ENCODE measurements around the gene CHEK2.

CHEK2 gene

DNA sequence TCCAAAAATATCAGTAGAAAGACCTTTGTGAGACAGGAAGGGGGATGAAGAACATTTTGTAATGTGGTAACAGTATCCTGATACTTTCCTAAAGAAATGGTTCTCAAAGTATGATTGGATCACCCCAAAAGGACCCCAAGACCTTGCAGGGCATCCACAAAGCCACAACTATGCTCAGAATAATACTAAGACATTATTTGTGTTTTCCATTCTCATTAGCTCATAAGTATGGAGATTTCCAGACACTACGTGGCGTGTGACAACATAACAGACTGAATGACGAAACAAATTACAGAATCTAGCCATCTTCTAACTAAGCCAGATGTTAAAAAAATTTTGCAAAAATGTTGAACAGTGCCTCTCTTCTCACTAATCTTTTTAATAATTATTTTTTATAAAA lies 24.9 kb downstream of the CHEK2 start:
- Histone ChIP-seq H3K27me3 (replicated peaks; ENCODE audit: control insufficient read depth, insufficient read depth, low read length, poor library complexity, severe bottlenecking) (no peaks in the 10 kb centered on the region), H3K9me3 (ENCODE audit: control insufficient read depth, low read length) (no peaks in the 10 kb centered on the region), H3K4me3 (ENCODE audit: insufficient read depth, low read depth, low read length, poor library complexity, severe bottlenecking) (no peak overlapping the region), H3K36me3 (ENCODE audit: control insufficient read depth, insufficient read depth, low read length) (no peaks in the 10 kb centered on the region), H3K27ac (ENCODE audit: insufficient read depth, low read length, poor library complexity, severe bottlenecking) (no peak overlapping the region), H3K4me1 (ENCODE audit: control insufficient read depth, insufficient read depth, low read length, poor library complexity, severe bottlenecking) (no peaks in the 10 kb centered on the region)
- DNase-seq, result no peak

DNA sequence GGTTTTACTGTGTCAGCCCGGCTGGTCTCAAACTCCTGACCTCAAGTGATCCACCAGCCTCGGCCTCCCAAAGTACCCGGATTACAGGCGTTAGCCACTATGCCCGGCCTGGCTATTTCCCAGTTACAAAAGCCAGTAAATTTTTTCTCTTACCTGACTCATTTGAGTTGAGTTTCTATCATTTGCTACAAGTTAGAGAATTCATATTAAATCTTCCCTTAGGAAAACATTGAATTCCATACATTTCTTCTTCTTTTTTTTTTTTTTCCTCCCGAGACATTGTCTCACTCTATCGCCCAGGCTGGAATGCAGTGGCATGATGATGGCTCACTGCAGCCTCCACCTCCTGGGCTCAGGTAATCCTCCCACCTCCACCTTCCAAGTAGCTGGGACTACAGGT lies 26.0 kb downstream of the CHEK2 start:
- Histone ChIP-seq H3K36me3 (ENCODE audit: control insufficient read depth, insufficient read depth, low read length) (no peaks in the 10 kb centered on the region), H3K4me1 (ENCODE audit: control insufficient read depth, insufficient read depth, low read length, poor library complexity, severe bottlenecking) (no peaks in the 10 kb centered on the region), H3K27me3 (replicated peaks; ENCODE audit: control insufficient read depth, insufficient read depth, low read length, poor library complexity, severe bottlenecking) (no peaks in the 10 kb centered on the region), H3K4me3 (ENCODE audit: insufficient read depth, low read depth, low read length, poor library complexity, severe bottlenecking) (no peak overlapping the region), H3K27ac (ENCODE audit: insufficient read depth, low read length, poor library complexity, severe bottlenecking) (no peak overlapping the region), H3K9me3 (ENCODE audit: control insufficient read depth, low read length) (no peaks in the 10 kb centered on the region)
- no peak for DNase-seq

DNA sequence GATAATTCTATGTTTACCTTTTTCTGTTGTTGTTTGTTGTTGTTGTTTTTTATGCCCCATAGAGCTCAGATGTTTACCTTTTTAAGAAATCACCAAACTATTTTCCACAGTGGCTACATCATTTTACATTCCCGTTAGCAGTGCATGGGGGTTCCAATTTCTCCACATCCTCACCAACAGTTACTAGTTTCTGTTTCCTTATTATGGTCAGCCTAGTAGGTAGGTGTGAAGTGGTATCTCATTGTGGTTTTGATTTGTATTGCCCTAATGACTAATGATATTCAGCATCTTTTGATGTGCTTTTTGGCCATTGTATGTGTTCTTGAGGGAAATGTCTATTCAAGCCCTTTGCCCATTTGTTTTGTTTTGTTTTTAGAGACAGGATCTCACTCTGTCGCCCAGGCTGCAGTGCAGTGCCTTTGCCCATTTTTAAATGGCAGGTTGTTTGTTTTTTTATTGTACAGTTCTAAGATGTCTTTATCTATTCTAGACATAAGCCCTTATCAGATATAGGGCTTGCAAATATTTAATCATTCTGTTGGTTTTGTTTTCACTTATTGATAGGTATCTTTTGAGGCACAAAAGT lies 27.5 kb downstream of the CHEK2 start:
- Histone ChIP-seq H3K27me3 (replicated peaks; ENCODE audit: control insufficient read depth, insufficient read depth, low read length, poor library complexity, severe bottlenecking) (no peaks in the 10 kb centered on the region), H3K9me3 (ENCODE audit: control insufficient read depth, low read length) (no peaks in the 10 kb centered on the region), H3K27ac (ENCODE audit: insufficient read depth, low read length, poor library complexity, severe bottlenecking) (no peak overlapping the region), H3K4me1 (ENCODE audit: control insufficient read depth, insufficient read depth, low read length, poor library complexity, severe bottlenecking) (no peaks in the 10 kb centered on the region), H3K36me3 (ENCODE audit: control insufficient read depth, insufficient read depth, low read length) (no peaks in the 10 kb centered on the region), H3K4me3 (ENCODE audit: insufficient read depth, low read depth, low read length, poor library complexity, severe bottlenecking) (no peak overlapping the region)
- DNase-seq, result no peak

DNA sequence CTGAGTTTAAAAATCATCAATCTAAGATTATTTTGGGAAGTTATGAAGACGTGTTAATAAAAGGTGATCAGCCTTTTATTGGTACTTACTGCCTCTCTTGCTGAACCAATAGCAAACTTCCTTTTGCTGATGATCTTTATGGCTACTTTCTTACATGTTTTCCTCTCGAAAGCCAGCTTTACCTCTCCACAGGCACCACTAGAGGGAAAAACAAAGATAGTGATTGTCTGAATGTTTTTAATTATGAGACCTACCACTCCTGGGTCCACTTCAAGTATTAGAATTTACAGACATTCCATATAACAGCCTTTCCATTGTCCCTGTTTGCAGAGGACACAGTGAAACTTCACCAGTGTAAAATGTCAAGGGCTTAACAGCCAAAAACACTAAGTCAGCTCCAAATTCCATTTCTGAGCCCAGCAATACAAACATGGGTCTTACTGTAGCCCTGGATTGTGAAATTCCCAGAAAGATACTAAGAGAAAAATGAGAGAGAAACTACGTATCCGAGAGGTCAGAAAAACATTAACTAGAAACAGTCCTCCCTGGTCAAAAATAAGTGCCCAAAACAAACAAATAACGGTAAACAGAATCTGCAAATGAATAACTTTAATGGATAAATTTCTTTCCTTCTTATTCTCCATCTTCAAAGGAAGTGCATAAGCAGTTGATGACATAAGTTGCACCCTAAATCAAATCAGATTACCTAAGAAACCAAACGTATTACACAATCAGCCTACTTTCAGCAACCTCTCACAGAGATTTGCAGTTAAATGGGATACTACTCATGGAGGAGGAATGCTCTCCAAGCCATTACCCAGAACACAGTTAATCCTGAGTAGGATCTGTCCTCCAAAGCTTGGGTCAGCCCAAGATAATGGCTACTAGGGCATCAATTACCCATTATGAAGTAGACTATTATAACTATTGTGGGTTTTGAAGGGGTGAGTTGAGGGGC lies 29.5 kb downstream of the CHEK2 start:
- no peaks in the 10 kb centered on the region for H3K4me1 ChIP-seq (ENCODE audit: control insufficient read depth, insufficient read depth, low read length, poor library complexity, severe bottlenecking)
- no peak for DNase-seq
- H3K9me3 ChIP-seq (ENCODE audit: control insufficient read depth, low read length), result no peaks in the 10 kb centered on the region
- H3K36me3 ChIP-seq (ENCODE audit: control insufficient read depth, insufficient read depth, low read length), result no peaks in the 10 kb centered on the region
- H3K27ac ChIP-seq (ENCODE audit: insufficient read depth, low read length, poor library complexity, severe bottlenecking), result no peak overlapping the region
- no peaks in the 10 kb centered on the region for H3K27me3 ChIP-seq (replicated peaks; ENCODE audit: control insufficient read depth, insufficient read depth, low read length, poor library complexity, severe bottlenecking)
- H3K4me3 ChIP-seq (ENCODE audit: insufficient read depth, low read depth, low read length, poor library complexity, severe bottlenecking), result no peak overlapping the region

DNA sequence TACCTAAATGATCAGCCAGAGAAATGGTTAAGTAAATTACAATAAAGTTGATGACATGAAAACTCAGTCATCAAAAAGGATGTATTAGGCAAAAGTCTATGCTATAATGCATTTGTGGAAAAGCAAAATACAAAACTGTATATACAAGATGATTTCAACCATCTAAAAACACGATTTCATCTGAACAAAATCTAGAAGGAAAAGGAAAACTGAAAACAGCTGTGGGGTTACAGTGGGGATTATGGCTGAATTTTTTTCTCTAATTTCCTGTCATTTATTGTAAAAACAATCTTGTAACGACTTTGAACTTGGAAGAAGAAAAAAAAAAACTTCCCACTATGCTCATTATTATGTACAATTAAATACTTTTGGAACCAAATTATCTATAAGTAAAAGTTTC lies 30.3 kb downstream of the CHEK2 start:
- no peaks in the 10 kb centered on the region for H3K36me3 ChIP-seq (ENCODE audit: control insufficient read depth, insufficient read depth, low read length)
- DNase-seq, result no peak
- H3K27me3 ChIP-seq (replicated peaks; ENCODE audit: control insufficient read depth, insufficient read depth, low read length, poor library complexity, severe bottlenecking), result no peaks in the 10 kb centered on the region
- no peak overlapping the region for H3K27ac ChIP-seq (ENCODE audit: insufficient read depth, low read length, poor library complexity, severe bottlenecking)
- no peaks in the 10 kb centered on the region for H3K9me3 ChIP-seq (ENCODE audit: control insufficient read depth, low read length)
- no peak overlapping the region for H3K4me3 ChIP-seq (ENCODE audit: insufficient read depth, low read depth, low read length, poor library complexity, severe bottlenecking)
- no peaks in the 10 kb centered on the region for H3K4me1 ChIP-seq (ENCODE audit: control insufficient read depth, insufficient read depth, low read length, poor library complexity, severe bottlenecking)

DNA sequence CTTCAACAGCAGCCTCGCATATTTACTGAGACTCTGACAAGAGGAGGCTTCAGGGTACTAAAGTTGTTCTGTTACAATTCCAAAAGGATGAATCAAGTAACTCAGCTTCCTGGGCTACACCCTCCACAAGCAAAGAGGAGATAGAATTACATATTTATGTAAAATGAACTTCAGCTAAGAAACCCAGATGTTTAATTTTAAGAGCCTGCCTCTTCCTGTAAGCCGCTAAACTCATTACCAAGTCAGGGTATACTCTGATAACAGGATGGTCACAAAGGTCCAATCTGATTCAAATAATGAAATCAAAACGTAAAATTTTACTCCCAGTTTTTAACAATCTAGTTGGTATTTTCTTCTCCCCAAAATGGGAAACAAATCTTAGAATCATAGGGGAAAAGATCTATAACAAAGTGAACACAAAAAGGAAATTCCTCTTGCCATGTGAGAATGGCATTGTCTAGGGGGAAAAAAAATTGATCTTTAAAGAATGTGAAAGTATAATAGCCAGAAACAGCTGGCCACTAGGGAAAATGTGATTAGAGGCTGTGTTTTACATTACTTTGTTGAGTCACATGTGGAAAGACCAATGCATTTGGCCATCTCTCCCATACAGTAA lies 30.9 kb downstream of the CHEK2 start:
- H3K4me1 ChIP-seq (ENCODE audit: control insufficient read depth, insufficient read depth, low read length, poor library complexity, severe bottlenecking), result no peaks in the 10 kb centered on the region
- H3K9me3 ChIP-seq (ENCODE audit: control insufficient read depth, low read length), result no peaks in the 10 kb centered on the region
- no peak overlapping the region for H3K27ac ChIP-seq (ENCODE audit: insufficient read depth, low read length, poor library complexity, severe bottlenecking)
- H3K4me3 ChIP-seq (ENCODE audit: insufficient read depth, low read depth, low read length, poor library complexity, severe bottlenecking), result no peak overlapping the region
- no peak for DNase-seq
- no peaks in the 10 kb centered on the region for H3K36me3 ChIP-seq (ENCODE audit: control insufficient read depth, insufficient read depth, low read length)
- H3K27me3 ChIP-seq (replicated peaks; ENCODE audit: control insufficient read depth, insufficient read depth, low read length, poor library complexity, severe bottlenecking), result no peaks in the 10 kb centered on the region

DNA sequence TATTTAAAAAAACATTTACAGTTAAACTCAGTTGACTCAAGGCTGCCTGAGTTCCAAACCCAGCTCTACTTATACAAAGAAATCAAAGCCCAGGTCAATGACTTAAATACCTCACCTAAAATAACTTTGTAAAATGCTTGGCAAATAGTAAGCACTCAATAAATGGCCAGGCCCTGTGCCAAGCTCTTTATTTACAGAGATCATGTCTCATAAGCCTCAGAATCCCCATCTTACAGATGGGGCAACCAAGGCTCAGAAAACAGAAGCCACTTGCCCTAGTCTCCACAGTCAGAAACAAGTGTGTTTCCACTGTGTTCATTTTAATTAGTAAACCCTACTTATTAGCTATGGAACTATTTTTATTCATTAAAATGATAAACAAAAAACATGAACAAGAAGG lies 31.5 kb downstream of the CHEK2 start:
- Histone ChIP-seq H3K9me3 (ENCODE audit: control insufficient read depth, low read length) (no peaks in the 10 kb centered on the region), H3K4me3 (ENCODE audit: insufficient read depth, low read depth, low read length, poor library complexity, severe bottlenecking) (no peak overlapping the region), H3K36me3 (ENCODE audit: control insufficient read depth, insufficient read depth, low read length) (no peaks in the 10 kb centered on the region), H3K4me1 (ENCODE audit: control insufficient read depth, insufficient read depth, low read length, poor library complexity, severe bottlenecking) (no peaks in the 10 kb centered on the region), H3K27me3 (replicated peaks; ENCODE audit: control insufficient read depth, insufficient read depth, low read length, poor library complexity, severe bottlenecking) (no peaks in the 10 kb centered on the region), H3K27ac (ENCODE audit: insufficient read depth, low read length, poor library complexity, severe bottlenecking) (no peak overlapping the region)
- DNase-seq, result no peak

DNA sequence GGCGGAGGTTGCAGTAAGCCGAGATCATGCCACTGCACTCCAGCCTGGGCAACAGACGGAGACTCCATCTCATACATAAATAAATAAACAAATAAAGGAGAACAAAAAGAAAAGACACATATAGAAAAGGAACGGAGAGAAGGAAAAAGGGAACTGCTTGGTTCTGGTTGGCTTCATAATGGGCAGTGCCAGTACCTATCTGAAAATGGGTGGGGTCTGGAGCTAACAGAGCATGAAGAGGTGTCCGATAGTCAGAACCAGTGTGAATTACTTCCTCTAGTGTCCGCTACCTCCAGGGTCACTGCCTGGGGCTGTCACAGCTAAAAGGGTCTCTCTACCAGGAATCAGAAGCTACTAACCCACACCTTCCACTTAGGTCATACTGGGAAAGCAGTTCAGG lies 34.8 kb downstream of the CHEK2 start:
- no peaks in the 10 kb centered on the region for H3K9me3 ChIP-seq (ENCODE audit: control insufficient read depth, low read length)
- no peaks in the 10 kb centered on the region for H3K36me3 ChIP-seq (ENCODE audit: control insufficient read depth, insufficient read depth, low read length)
- H3K27me3 ChIP-seq (replicated peaks; ENCODE audit: control insufficient read depth, insufficient read depth, low read length, poor library complexity, severe bottlenecking), result no peaks in the 10 kb centered on the region
- H3K4me3 ChIP-seq (ENCODE audit: insufficient read depth, low read depth, low read length, poor library complexity, severe bottlenecking), result no peak overlapping the region
- no peaks in the 10 kb centered on the region for H3K4me1 ChIP-seq (ENCODE audit: control insufficient read depth, insufficient read depth, low read length, poor library complexity, severe bottlenecking)
- DNase-seq, result no peak
- H3K27ac ChIP-seq (ENCODE audit: insufficient read depth, low read length, poor library complexity, severe bottlenecking), result no peak overlapping the region

DNA sequence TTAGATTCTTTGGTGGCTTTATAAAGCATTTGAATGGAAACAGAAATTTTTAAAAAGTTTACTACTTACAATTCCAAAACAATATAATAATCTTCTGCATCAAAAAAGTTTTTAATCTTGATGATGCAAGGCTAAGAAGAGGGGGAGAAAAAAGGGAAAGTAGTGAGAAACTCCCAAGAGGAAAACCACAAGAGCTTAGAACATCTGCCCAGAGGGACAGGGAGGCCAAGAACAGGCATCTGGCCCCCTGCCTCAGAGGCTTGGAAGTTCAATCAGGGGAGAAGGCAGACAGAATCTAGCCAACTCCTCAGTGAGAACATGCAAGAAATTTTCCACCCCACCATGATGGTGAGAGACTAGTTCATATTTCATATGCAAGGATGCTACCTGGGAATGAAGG lies 38.2 kb downstream of the CHEK2 start:
- Histone ChIP-seq H3K9me3 (ENCODE audit: control insufficient read depth, low read length) (no peaks in the 10 kb centered on the region), H3K36me3 (ENCODE audit: control insufficient read depth, insufficient read depth, low read length) (no peaks in the 10 kb centered on the region), H3K4me1 (ENCODE audit: control insufficient read depth, insufficient read depth, low read length, poor library complexity, severe bottlenecking) (no peaks in the 10 kb centered on the region), H3K4me3 (ENCODE audit: insufficient read depth, low read depth, low read length, poor library complexity, severe bottlenecking) (no peak overlapping the region), H3K27me3 (replicated peaks; ENCODE audit: control insufficient read depth, insufficient read depth, low read length, poor library complexity, severe bottlenecking) (no peaks in the 10 kb centered on the region), H3K27ac (ENCODE audit: insufficient read depth, low read length, poor library complexity, severe bottlenecking) (no peak overlapping the region)
- no peak for DNase-seq

DNA sequence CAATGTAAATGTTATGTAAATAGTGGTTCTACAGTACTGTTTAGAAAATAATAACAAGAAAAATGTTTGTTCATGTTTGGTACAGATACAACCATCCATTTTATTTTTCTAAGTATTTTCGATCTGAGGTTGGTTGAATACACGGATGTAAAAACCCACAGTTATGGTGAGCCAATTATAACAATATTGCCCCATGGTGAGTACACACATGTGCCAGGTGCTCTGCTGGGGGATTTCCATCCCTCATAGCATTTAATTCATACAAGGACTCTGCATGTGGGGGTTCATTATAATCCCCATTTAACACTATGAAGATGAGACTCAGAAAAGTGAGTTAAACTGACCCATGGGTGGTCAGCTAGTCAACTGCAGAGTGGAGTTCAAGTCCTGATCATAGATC lies 38.7 kb downstream of the CHEK2 start:
- H3K27ac ChIP-seq (ENCODE audit: insufficient read depth, low read length, poor library complexity, severe bottlenecking), result no peak overlapping the region
- no peaks in the 10 kb centered on the region for H3K27me3 ChIP-seq (replicated peaks; ENCODE audit: control insufficient read depth, insufficient read depth, low read length, poor library complexity, severe bottlenecking)
- H3K36me3 ChIP-seq (ENCODE audit: control insufficient read depth, insufficient read depth, low read length), result no peaks in the 10 kb centered on the region
- no peaks in the 10 kb centered on the region for H3K4me1 ChIP-seq (ENCODE audit: control insufficient read depth, insufficient read depth, low read length, poor library complexity, severe bottlenecking)
- H3K4me3 ChIP-seq (ENCODE audit: insufficient read depth, low read depth, low read length, poor library complexity, severe bottlenecking), result no peak overlapping the region
- no peak for DNase-seq
- no peaks in the 10 kb centered on the region for H3K9me3 ChIP-seq (ENCODE audit: control insufficient read depth, low read length)
